ENCODE measurements around the gene FAM78A. TPM values are rescaled to one million over a fixed set of nuclear protein-coding genes. Genes with fewer than 3 reads are reported as not detected.

FAM78A gene
- total RNA-seq, 3 donors from 2014 or later (not counting 1 experiment from before 2014, with no cell fraction given), result 57.6 to 91.7 (median 88.3) TPM

DNA sequence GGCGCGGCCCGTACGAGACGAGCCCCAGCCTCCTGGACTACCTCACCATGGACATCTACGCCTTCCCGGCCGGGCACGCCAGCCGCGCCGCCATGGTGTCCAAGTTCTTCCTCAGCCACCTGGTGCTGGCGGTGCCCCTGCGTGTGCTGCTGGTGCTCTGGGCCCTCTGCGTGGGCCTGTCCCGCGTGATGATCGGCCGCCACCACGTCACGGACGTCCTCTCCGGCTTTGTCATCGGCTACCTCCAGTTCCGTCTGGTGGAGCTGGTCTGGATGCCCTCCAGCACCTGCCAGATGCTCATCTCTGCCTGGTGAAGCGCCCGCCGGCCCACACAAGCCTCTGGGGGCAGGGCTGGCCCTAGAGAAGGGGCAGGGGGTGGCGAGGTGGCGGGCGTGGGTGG is 31.7 kb upstream of the FAM78A start:
- TF ChIP-seq, protein P1, sequence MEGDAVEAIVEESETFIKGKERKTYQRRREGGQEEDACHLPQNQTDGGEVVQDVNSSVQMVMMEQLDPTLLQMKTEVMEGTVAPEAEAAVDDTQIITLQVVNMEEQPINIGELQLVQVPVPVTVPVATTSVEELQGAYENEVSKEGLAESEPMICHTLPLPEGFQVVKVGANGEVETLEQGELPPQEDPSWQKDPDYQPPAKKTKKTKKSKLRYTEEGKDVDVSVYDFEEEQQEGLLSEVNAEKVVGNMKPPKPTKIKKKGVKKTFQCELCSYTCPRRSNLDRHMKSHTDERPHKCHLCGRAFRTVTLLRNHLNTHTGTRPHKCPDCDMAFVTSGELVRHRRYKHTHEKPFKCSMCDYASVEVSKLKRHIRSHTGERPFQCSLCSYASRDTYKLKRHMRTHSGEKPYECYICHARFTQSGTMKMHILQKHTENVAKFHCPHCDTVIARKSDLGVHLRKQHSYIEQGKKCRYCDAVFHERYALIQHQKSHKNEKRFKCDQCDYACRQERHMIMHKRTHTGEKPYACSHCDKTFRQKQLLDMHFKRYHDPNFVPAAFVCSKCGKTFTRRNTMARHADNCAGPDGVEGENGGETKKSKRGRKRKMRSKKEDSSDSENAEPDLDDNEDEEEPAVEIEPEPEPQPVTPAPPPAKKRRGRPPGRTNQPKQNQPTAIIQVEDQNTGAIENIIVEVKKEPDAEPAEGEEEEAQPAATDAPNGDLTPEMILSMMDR (IDR thresholded peaks at IDR 0.05), result no peak
- Histone ChIP-seq H3K4me3 (ENCODE audit: low read length) (no peak overlapping the region), H3K4me1 (ENCODE audit: control insufficient read depth, insufficient read depth, low read length) (peaks cover 12% of the 10 kb centered on the region), H3K27me3 (ENCODE audit: control insufficient read depth, insufficient read depth, low read length) (no peaks in the 10 kb centered on the region), H3K9me3 (ENCODE audit: control insufficient read depth, insufficient read depth, low read length) (no peaks in the 10 kb centered on the region), H3K27ac (ENCODE audit: low read length) (no peak overlapping the region), H3K36me3 (ENCODE audit: control insufficient read depth, insufficient read depth, low read length) (no peaks in the 10 kb centered on the region)
- Mint-ChIP-seq H3K27ac (no peak overlapping the region), H3K4me3 (no peak overlapping the region), H3K4me1 (peaks cover 10 to 13% of the 10 kb centered on the region in 2 donors), H3K27me3 (ENCODE audit: low read depth in 2 of 2) (no peaks in the 10 kb centered on the region), H3K36me3 (no peaks in the 10 kb centered on the region), H3K9me3 (no peaks in the 10 kb centered on the region)
- ATAC-seq (no peak), DNase-seq (no peak)
- 93% methylated on average over 31 of the region's 31 CpGs for WGBS (ENCODE audit: insufficient coverage)
- intact Hi-C loops (cut with micrococcal nuclease), result no loop called here

- intact Hi-C loops (cut with micrococcal nuclease), result no loop called here
- peaks cover 10 to 13% of the 10 kb centered on the region in 2 donors for H3K4me1 Mint-ChIP-seq
- no peak overlapping the region for H3K4me3 Mint-ChIP-seq
- no peak overlapping the region for H3K27ac ChIP-seq (ENCODE audit: low read length)
- no peaks in the 10 kb centered on the region for H3K36me3 ChIP-seq (ENCODE audit: control insufficient read depth, insufficient read depth, low read length)
- TF ChIP-seq, protein P1 (IDR thresholded peaks at IDR 0.05), result no peak
- H3K36me3 Mint-ChIP-seq, result no peaks in the 10 kb centered on the region
- peaks cover 12% of the 10 kb centered on the region for H3K4me1 ChIP-seq (ENCODE audit: control insufficient read depth, insufficient read depth, low read length)
- no peaks in the 10 kb centered on the region for H3K27me3 ChIP-seq (ENCODE audit: control insufficient read depth, insufficient read depth, low read length)
- WGBS (ENCODE audit: insufficient coverage), result 96% methylated on average over 14 of the region's 14 CpGs
- ATAC-seq (no peak), DNase-seq (no peak)
- no peaks in the 10 kb centered on the region for H3K27me3 Mint-ChIP-seq (ENCODE audit: low read depth in 2 of 2)
- no peaks in the 10 kb centered on the region for H3K9me3 ChIP-seq (ENCODE audit: control insufficient read depth, insufficient read depth, low read length)
- H3K4me3 ChIP-seq (ENCODE audit: low read length), result no peak overlapping the region
- no peaks in the 10 kb centered on the region for H3K9me3 Mint-ChIP-seq
- peak overlapping the region in 1 of 2 donors; percentile 44 for H3K27ac Mint-ChIP-seq
Observed at GRCh38 chr9:131306397-131307004, 30.2 kb upstream of the FAM78A start.

- DNase-seq, result no peak
- WGBS (ENCODE audit: insufficient coverage), result 81% methylated on average over 19 of the region's 19 CpGs
Observed at GRCh38 chr9:131304676-131305355, 28.5 kb upstream of the FAM78A start.

More at GRCh38 chr9:131304676-131305355, 28.5 kb upstream of the FAM78A start:
- intact Hi-C loops (cut with micrococcal nuclease), result no loop called here
- Histone ChIP-seq H3K36me3 (ENCODE audit: control insufficient read depth, insufficient read depth, low read length) (no peaks in the 10 kb centered on the region), H3K9me3 (ENCODE audit: control insufficient read depth, insufficient read depth, low read length) (no peaks in the 10 kb centered on the region), H3K27ac (ENCODE audit: low read length) (no peak overlapping the region), H3K4me1 (ENCODE audit: control insufficient read depth, insufficient read depth, low read length) (no peaks in the 10 kb centered on the region), H3K27me3 (ENCODE audit: control insufficient read depth, insufficient read depth, low read length) (no peaks in the 10 kb centered on the region), H3K4me3 (ENCODE audit: low read length) (no peak overlapping the region)
- H3K9me3 Mint-ChIP-seq, result no peaks in the 10 kb centered on the region
- TF ChIP-seq, protein P1 (IDR thresholded peaks at IDR 0.05), result no peak
- ATAC-seq, result no peak
- H3K4me1 Mint-ChIP-seq, result no peaks in the 10 kb centered on the region
- no peaks in the 10 kb centered on the region for H3K27me3 Mint-ChIP-seq (ENCODE audit: low read depth in 2 of 2)
- H3K27ac Mint-ChIP-seq, result no peak overlapping the region
- H3K36me3 Mint-ChIP-seq, result no peaks in the 10 kb centered on the region
- no peak overlapping the region for H3K4me3 Mint-ChIP-seq
